SK-N-SH (cell line): ENCODE data around the gene ARHGEF19.

ENCODE experiments used
- NRF1 ChIP-seq: IDR thresholded peaks from 2 replicates; pipeline ENCODE4 v1.6.1; 2012; ENCODE audit warnings: low read depth, mild to moderate bottlenecking, low read length
- POLR2AphosphoS5 ChIP-seq: IDR thresholded peaks from 2 replicates; pipeline ENCODE4 v1.6.1; 2012; ENCODE audit warnings: low read depth, low read length
- RCOR1 ChIP-seq: fragments of 150-350 bp; IDR thresholded peaks from 2 replicates; pipeline ENCODE4 v1.6.1; 2017; ENCODE audit warnings: antibody characterized with exemption, low read length
- SIN3A ChIP-seq: IDR thresholded peaks from 2 replicates; pipeline ENCODE4 v1.6.1; 2012; ENCODE audit warnings: low read depth, mild to moderate bottlenecking, low read length, moderate library complexity, borderline replicate concordance
- TAF1 ChIP-seq: IDR thresholded peaks from 2 replicates; pipeline ENCODE4 v1.6.1; 2012; ENCODE audit warnings: low read depth, mild to moderate bottlenecking, low read length, moderate library complexity, borderline replicate concordance
- TCF12 ChIP-seq: IDR thresholded peaks from 2 replicates; pipeline ENCODE4 v1.4.0; 2012
- TF ChIP-seq, protein P1 (sequence below): IDR thresholded peaks from 2 replicates; pipeline ENCODE4 v1.4.0; 2012; ENCODE audit warnings: low read depth, borderline replicate concordance
- TF ChIP-seq, protein P2 (sequence below): fragments of 200-600 bp; sonication (generic); IDR thresholded peaks from 2 replicates; pipeline ENCODE4 v1.6.1; 2017; ENCODE audit warnings: antibody characterized with exemption, mild to moderate bottlenecking, moderate library complexity
- TF ChIP-seq, protein P3 (sequence below): IDR thresholded peaks from 2 replicates; pipeline ENCODE4 v1.6.1; 2012; ENCODE audit warnings: mild to moderate bottlenecking, low read depth, low read length, moderate library complexity
- TF ChIP-seq, protein P4 (sequence below): IDR thresholded peaks from 2 replicates; pipeline ENCODE4 v1.4.0; 2012; ENCODE audit warnings: low read depth

DNA sequence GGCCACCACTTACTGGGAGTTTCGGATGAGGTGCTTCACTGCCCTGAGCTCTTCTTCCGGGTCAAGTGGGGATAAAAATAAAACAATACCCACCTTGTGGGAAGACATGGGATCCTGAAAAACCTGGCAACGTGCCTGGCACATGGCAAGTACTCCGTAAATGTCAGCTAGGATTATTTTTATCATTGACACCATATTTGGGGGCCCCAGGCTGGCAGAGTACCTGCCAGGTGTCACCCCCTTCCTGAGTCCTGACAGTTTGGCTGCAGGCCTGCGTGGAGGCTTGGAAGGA lies 47.4 kb downstream of the ARHGEF19 start:
- TF ChIP-seq, protein P1, sequence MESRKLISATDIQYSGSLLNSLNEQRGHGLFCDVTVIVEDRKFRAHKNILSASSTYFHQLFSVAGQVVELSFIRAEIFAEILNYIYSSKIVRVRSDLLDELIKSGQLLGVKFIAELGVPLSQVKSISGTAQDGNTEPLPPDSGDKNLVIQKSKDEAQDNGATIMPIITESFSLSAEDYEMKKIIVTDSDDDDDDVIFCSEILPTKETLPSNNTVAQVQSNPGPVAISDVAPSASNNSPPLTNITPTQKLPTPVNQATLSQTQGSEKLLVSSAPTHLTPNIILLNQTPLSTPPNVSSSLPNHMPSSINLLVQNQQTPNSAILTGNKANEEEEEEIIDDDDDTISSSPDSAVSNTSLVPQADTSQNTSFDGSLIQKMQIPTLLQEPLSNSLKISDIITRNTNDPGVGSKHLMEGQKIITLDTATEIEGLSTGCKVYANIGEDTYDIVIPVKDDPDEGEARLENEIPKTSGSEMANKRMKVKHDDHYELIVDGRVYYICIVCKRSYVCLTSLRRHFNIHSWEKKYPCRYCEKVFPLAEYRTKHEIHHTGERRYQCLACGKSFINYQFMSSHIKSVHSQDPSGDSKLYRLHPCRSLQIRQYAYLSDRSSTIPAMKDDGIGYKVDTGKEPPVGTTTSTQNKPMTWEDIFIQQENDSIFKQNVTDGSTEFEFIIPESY: no peak
- TF ChIP-seq, protein P2, sequence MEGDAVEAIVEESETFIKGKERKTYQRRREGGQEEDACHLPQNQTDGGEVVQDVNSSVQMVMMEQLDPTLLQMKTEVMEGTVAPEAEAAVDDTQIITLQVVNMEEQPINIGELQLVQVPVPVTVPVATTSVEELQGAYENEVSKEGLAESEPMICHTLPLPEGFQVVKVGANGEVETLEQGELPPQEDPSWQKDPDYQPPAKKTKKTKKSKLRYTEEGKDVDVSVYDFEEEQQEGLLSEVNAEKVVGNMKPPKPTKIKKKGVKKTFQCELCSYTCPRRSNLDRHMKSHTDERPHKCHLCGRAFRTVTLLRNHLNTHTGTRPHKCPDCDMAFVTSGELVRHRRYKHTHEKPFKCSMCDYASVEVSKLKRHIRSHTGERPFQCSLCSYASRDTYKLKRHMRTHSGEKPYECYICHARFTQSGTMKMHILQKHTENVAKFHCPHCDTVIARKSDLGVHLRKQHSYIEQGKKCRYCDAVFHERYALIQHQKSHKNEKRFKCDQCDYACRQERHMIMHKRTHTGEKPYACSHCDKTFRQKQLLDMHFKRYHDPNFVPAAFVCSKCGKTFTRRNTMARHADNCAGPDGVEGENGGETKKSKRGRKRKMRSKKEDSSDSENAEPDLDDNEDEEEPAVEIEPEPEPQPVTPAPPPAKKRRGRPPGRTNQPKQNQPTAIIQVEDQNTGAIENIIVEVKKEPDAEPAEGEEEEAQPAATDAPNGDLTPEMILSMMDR: no peak
- TF ChIP-seq NRF1 (no peak), POLR2AphosphoS5 (no peak), RCOR1 (no peak), TAF1 (no peak), TCF12 (no peak), SIN3A (no peak)
- TF ChIP-seq, protein P3, sequence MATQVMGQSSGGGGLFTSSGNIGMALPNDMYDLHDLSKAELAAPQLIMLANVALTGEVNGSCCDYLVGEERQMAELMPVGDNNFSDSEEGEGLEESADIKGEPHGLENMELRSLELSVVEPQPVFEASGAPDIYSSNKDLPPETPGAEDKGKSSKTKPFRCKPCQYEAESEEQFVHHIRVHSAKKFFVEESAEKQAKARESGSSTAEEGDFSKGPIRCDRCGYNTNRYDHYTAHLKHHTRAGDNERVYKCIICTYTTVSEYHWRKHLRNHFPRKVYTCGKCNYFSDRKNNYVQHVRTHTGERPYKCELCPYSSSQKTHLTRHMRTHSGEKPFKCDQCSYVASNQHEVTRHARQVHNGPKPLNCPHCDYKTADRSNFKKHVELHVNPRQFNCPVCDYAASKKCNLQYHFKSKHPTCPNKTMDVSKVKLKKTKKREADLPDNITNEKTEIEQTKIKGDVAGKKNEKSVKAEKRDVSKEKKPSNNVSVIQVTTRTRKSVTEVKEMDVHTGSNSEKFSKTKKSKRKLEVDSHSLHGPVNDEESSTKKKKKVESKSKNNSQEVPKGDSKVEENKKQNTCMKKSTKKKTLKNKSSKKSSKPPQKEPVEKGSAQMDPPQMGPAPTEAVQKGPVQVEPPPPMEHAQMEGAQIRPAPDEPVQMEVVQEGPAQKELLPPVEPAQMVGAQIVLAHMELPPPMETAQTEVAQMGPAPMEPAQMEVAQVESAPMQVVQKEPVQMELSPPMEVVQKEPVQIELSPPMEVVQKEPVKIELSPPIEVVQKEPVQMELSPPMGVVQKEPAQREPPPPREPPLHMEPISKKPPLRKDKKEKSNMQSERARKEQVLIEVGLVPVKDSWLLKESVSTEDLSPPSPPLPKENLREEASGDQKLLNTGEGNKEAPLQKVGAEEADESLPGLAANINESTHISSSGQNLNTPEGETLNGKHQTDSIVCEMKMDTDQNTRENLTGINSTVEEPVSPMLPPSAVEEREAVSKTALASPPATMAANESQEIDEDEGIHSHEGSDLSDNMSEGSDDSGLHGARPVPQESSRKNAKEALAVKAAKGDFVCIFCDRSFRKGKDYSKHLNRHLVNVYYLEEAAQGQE: no peak
- TF ChIP-seq, protein P4, sequence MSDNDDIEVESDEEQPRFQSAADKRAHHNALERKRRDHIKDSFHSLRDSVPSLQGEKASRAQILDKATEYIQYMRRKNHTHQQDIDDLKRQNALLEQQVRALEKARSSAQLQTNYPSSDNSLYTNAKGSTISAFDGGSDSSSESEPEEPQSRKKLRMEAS: no peak
